LNCaP clone FGC (cell line): Measurements from ENCODE around the gene NET1.

Experiments
- DNase-seq: peaks from one replicate; pipeline ENCODE4 v3.0.0-alpha.2; 2011; ENCODE audit warnings: low read depth
- H3K4me3 ChIP-seq: 2 replicates; pipeline ENCODE4 v1.5.1; 2011; ENCODE audit warnings: mild to moderate bottlenecking, low read depth, low read length, control low read depth
- TF ChIP-seq, protein P1 (sequence below): IDR thresholded peaks from 2 replicates; pipeline ENCODE4 v1.5.1; 2012; ENCODE audit warnings: mild to moderate bottlenecking; ENCODE audit not compliant: control insufficient read depth, insufficient read depth; ENCODE audit errors: extremely low read depth

NET1 gene

DNA sequence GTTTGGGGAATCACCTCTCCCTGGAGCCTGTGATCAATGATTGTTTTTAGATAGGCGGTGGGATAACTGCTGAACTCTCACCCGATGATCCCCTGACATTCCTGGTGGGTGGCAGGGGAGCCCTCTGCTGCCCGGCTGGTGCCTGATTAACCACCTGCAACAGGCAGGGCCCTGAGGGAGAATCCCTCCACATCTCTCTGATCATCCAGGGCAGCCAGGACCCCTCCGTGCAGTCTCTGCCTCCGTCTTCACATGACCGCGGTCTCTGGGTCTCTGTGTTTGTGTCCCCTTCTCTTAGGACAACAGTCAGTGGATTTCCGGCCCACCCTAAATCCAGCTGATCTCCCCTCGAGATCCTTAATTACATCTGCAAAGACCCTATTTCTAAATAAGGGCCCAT lies 69.7 kb downstream of the NET1 start:
- no peak for DNase-seq
- TF ChIP-seq, protein P1, sequence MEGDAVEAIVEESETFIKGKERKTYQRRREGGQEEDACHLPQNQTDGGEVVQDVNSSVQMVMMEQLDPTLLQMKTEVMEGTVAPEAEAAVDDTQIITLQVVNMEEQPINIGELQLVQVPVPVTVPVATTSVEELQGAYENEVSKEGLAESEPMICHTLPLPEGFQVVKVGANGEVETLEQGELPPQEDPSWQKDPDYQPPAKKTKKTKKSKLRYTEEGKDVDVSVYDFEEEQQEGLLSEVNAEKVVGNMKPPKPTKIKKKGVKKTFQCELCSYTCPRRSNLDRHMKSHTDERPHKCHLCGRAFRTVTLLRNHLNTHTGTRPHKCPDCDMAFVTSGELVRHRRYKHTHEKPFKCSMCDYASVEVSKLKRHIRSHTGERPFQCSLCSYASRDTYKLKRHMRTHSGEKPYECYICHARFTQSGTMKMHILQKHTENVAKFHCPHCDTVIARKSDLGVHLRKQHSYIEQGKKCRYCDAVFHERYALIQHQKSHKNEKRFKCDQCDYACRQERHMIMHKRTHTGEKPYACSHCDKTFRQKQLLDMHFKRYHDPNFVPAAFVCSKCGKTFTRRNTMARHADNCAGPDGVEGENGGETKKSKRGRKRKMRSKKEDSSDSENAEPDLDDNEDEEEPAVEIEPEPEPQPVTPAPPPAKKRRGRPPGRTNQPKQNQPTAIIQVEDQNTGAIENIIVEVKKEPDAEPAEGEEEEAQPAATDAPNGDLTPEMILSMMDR, result no peak
- no peak overlapping the region for H3K4me3 ChIP-seq

DNA sequence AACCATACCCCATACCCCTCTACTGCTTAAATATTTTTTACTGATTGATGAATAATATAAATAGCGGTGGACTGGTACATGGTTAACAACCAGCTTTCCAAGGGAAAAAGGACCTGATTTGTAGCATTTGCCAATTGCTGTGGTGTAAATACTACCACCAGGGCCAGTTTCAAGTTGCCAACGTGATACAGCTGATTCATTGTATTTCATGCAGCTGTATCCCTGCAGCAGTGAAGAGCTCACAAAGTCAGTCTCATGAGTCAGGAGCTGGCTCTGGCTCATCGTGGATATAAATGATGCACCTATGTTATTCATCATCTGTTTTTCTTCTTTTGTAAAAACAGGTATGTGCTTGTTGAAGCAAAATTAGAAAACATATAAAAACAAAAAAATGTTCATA lies 71.8 kb downstream of the NET1 start:
- TF ChIP-seq, protein P1, result no peak
- DNase-seq, result no peak
- no peak overlapping the region for H3K4me3 ChIP-seq

DNA sequence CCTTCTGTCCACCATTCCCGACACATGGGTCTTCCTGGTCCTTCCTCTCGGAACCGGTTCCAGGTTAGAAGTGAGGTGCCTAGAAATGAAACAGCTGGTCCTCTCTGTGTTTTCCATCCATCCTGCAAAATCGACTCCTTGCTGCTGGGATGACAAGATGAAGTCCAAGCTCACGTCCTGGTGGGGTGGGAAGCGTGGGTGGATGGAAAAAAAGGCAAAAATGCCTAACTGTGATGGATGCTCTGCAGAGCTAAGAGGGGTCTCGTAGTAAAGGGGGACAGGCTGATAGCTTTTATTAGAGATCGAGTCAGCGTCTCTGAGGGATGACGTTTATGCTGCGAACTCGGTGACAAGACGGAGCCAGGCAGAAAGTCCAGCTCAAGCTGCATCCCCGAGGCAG lies 72.9 kb downstream of the NET1 start:
- DNase-seq, result no peak
- TF ChIP-seq, protein P1, result no peak
- H3K4me3 ChIP-seq, result no peak overlapping the region

DNA sequence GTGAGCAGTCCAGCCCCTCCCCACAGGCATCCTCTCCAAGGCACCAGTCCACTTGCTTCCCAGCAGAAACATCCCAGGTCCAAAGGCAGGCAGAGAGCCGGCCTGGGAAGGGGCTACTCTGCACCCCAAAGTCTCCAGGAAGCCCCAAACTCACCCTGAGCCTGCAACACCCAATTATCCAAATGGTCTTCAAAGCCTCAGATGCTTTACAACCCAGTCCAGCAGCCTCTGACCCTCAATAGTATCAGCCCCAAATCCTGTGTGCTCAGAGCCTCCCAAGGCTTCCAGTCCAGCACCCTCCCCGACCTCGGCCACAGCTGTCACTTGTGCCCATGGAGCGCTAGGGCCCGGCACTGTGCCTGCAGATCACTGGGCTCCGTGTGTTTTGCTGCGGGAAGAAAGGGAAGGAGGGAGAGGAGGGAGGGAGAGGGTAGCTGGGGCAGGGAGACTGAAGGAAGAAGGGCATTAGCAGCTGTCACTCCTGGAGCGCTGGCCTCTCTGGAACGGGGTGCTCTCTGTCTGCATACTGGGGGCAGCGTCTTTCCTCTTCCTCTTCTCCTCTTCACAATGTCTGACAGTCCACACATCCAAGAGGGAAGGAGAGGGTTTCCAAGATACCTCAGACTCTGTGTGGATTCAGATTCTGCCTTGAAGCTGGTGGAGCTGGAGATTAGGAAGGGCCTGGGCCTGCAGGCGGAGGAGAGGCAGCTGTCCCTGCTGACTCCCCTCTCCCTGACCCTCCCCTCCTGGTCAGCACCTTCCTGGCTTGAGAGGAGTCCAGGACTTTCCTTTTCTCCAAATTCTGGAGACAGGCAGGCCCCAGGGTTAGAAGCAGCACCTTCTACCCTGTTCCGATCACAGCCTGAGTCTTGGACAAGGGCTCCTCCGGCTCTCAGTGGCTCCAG lies 73.8 kb downstream of the NET1 start:
- TF ChIP-seq, protein P1, result no peak
- no peak overlapping the region for H3K4me3 ChIP-seq

DNA sequence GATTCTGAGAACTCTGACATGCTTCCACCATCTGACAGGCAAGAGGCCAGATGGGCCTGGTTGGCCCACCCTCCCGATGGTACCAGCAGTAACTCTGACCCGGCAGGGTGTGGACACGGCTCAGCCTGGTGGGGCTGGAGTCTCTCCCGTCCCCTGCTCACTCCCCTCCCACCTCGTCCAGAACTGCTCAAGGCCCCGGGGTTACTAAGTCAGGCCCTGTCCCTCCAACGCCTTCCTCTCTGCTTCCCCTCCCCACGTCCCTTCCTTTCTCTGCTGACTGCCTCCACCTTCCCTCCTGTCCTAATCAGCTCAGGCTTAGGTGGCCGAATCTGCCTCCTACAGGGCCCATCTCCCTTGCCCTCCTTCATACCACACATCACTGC lies 74.5 kb downstream of the NET1 start:
- no peak overlapping the region for H3K4me3 ChIP-seq
- TF ChIP-seq, protein P1, result no peak
- DNase-seq, result no peak

More for the DNA sequence above, 73.8 kb downstream of the NET1 start:
- no peak for DNase-seq

DNA sequence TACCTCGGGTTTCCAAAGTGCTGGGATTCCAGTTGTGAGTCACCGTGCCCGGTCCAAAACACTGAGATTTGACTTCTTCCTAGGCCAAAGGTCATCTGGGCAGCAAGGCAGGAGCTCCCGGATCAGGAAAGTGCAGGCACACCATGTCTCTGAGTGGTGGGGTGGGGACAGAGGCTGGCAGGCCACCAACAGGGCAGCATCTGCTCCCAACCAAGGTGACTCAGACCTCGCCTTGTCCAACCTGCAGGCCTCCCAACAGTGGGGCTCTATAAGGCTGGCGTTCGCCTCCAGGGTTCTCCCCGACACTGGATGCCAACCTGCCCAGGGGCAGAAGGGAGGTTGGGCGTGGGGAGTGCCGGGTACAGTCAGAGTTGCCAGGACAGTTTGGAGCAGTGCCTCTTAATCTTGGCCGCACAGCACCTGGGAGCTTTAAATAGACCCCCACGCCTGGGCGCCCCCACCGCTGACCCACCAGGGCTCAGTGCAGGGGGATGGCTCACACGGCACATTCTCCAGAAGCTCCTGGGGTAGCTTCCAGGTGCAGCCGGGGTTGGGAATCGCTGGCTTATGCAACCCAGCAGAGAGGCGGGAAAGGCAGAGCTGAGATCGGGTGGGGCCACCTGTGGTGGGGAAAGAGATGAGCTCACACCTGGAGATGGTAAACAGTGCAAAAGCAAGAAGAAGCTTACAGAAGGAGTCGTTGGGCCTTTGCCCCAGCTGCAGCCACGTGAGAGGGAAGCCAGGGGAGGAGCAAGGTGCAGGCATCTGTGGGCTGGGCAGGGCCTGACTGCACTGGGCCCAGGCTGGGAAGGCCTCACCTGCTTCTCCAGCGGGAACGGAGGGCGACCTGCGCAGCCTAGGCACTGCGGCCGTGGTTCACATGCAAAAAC lies 76.2 kb downstream of the NET1 start:
- TF ChIP-seq, protein P1, result no peak
- DNase-seq, result peak; percentile 39

More for the DNA sequence above, 76.2 kb downstream of the NET1 start:
- no peak overlapping the region for H3K4me3 ChIP-seq
